BJ (cell line): ENCODE data around the gene GBX1. TPM values are rescaled to one million over a fixed set of nuclear protein-coding genes. Genes with fewer than 3 reads are reported as not detected.

Experiments used
- CTCF ChIA-PET: fragments of 350-600 bp; formaldehyde crosslinking; extraction: SDS; loops from one replicate; lab custom pipeline; 2021; ENCODE audit warnings: antibody characterized with exemption, inconsistent platforms; lab: Yijun Ruan, JAX
- POLR2A ChIA-PET: fragments of 300-600 bp; sonication (Branson Sonifier 250); formaldehyde crosslinking; extraction: SDS; loops from one replicate; lab custom pipeline; 2021; ENCODE audit warnings: antibody characterized with exemption; lab: Charles Lee
- DNase-seq: peaks from one replicate; pipeline ENCODE4 v3.0.0-alpha.2; 2011; ENCODE audit warnings: low read depth
- H3K27me3 ChIP-seq: 2 replicates; pipeline ENCODE4 v1.6.0; 2011; ENCODE audit warnings: low read length; ENCODE audit not compliant: control insufficient read depth, insufficient read depth
- H3K36me3 ChIP-seq: 2 replicates; pipeline ENCODE4 v1.5.1; 2011; ENCODE audit warnings: low read length; ENCODE audit not compliant: control insufficient read depth, insufficient read depth
- H3K4me3 ChIP-seq: 2 replicates; pipeline ENCODE4 v1.5.1; 2011; ENCODE audit warnings: low read depth, mild to moderate bottlenecking, control low read depth, low read length
- polyA plus RNA-seq: library from polyadenylated mRNA; depleted of rRNA; stranded (reverse); fragments of >200 nt; gene quantifications from 2 replicates; pipeline ENCODE4 v1.2.3, GENCODE V29; 2011
- TF ChIP-seq, protein P1 (sequence below): IDR thresholded peaks from 2 replicates; pipeline ENCODE4 v1.5.1; 2011; ENCODE audit warnings: low read depth, mild to moderate bottlenecking, control low read depth, inconsistent platforms, low read length, moderate library complexity; ENCODE audit not compliant: insufficient read depth

Gene GBX1
- polyA plus RNA-seq, 1 experiment: not detected

DNA sequence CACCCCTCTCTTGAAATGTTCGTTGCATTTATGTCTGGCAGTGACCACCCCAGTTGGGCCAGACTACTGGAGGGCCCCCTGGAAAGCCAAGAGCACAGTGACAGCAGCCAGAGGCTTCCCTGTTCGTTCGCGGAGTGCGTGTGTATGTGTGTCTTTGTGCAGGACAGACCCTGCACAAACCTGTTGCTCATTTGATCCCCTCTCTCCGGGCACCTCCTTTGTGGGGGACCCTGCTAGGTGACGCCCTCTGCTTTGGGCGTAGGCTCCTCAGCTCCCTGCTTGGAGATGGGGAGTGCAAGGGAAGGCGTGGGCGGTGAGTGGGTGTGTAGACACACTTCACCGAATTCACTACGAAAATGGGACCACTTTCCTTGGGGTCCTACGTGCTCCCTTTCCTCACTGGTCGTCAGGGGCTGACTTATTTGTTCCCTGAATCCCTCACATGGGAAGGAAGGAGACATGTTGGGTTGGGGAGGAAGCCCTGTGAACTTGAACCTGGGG is 42.5 kb downstream of the GBX1 start:
- peaks cover 45% of the 10 kb centered on the region for H3K36me3 ChIP-seq
- TF ChIP-seq, protein P1, sequence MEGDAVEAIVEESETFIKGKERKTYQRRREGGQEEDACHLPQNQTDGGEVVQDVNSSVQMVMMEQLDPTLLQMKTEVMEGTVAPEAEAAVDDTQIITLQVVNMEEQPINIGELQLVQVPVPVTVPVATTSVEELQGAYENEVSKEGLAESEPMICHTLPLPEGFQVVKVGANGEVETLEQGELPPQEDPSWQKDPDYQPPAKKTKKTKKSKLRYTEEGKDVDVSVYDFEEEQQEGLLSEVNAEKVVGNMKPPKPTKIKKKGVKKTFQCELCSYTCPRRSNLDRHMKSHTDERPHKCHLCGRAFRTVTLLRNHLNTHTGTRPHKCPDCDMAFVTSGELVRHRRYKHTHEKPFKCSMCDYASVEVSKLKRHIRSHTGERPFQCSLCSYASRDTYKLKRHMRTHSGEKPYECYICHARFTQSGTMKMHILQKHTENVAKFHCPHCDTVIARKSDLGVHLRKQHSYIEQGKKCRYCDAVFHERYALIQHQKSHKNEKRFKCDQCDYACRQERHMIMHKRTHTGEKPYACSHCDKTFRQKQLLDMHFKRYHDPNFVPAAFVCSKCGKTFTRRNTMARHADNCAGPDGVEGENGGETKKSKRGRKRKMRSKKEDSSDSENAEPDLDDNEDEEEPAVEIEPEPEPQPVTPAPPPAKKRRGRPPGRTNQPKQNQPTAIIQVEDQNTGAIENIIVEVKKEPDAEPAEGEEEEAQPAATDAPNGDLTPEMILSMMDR: no peak
- H3K4me3 ChIP-seq: no peak overlapping the region
- ChIA-PET POLR2A (no interaction called here), CTCF (interaction anchor here (0.6 to 4.4 kb wide), 17 partner anchors 11 to 180 kb away, joined by 3 to 36 read pairs (median 7); partner anchors contain the start of gene TMUB1)
- no peaks in the 10 kb centered on the region for H3K27me3 ChIP-seq
- DNase-seq: no peak

DNA sequence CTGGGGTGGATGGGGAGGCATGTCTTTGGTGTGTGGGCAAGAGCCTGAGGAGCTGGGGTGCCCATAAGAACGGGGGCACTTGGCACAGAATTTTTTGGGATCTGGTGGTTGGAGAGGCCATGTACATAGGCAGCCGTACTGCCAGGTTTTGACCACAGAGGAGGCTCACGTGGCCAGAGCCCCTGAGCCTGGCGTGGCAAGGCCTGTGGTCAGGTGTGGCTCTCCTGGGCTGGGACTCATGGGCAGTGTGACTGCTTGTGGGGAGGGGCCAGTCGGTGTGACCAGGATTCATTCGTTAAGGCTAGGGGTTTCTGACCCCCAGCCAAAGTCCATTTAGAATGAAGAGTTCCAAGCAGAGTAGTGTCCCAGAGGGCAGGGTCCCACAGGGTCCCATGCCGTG is 43.0 kb downstream of the GBX1 start:
- ChIA-PET POLR2A (no interaction called here), CTCF (interaction anchor here (0.6 to 4.4 kb wide), 27 partner anchors 11 to 788 kb away, joined by 3 to 36 read pairs (median 5); partner anchors contain the start of gene TMUB1)
- Histone ChIP-seq H3K4me3 (no peak overlapping the region), H3K27me3 (no peaks in the 10 kb centered on the region), H3K36me3 (peaks cover 48% of the 10 kb centered on the region)
- DNase-seq: no peak
- TF ChIP-seq, protein P1: no peak

DNA sequence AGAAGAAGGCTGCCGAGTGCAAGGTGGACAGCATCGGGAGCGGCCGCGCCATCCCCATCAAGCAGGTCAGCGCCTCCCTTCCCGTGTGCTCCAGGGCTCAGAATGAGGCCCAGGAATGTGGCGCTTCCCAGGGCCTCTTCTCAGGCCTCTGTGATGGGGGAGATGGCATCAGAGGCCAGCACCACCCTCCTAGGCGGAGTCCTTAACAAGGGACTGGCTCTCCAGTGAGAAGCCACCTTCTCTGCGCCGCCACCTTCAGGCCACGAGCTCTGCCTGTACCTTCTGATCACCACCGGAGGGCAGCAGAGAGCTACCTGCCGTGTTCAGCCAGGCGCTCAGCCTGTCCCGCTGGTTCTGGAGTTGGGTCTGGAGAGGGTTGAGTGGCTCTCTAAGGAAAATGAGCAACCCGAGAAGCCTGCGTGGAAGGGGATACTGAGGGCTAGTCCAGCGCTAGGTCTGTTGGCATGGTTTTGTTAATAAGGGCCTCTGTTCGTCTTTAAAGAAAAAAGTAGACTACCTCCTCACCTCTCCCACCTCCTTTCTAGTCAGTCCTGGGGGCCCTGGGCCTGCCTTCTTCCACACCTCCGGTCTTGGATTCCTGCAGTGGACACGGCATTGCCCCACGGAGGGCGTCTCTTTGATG is 43.6 kb downstream of the GBX1 start:
- CTCF ChIA-PET: interaction anchor here (0.6 to 4.4 kb wide), 34 partner anchors 10 to 787 kb away, joined by 3 to 36 read pairs (median 4); partner anchors contain the start of gene TMUB1
- POLR2A ChIA-PET: no interaction called here
- H3K27me3 ChIP-seq: no peaks in the 10 kb centered on the region
- peaks cover 48% of the 10 kb centered on the region for H3K36me3 ChIP-seq
- TF ChIP-seq, protein P1: peak; percentile 99
- DNase-seq: no peak
- H3K4me3 ChIP-seq: no peak overlapping the region

DNA sequence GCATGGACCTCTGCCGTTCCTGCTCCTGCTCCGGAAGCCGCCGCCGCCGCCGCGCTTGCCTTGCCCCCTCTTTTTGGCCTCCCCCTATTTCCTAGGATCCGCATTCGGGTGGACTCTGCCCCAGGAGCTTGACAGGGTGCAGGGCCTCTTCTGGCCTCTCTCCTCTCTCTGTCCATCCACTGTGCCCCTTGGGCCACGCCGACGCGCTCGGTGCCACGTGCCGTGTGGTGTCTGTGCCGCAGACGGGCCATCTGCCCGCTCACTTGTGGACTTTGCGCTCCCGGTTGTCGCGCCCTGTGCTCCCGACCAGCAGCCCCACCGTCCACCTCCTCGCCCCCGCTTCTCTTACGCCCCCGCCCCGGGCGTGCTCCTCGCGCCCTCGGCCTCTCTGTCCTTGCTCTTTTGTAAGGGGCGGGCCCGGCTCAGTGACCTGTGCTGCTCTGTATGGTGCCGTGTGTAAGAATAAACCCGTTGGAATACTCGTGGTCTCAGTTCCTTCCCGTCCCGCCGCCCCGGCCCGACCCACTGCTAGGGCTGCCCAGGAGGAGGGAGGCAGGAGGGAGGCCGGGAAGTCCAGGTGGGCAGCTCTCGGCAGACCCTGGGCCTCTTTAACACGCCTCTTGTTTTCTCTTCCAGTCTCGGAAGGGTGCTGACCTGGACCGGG is 44.2 kb downstream of the GBX1 start:
- POLR2A ChIA-PET: no interaction called here
- peaks cover 50% of the 10 kb centered on the region for H3K36me3 ChIP-seq
- H3K27me3 ChIP-seq: no peaks in the 10 kb centered on the region
- DNase-seq: no peak
- CTCF ChIA-PET: interaction anchor here (0.6 to 4.4 kb wide), 26 partner anchors 9 to 182 kb away, joined by 3 to 36 read pairs (median 5); no protein-coding TSS in a partner anchor
- TF ChIP-seq, protein P1: no peak
- no peak overlapping the region for H3K4me3 ChIP-seq

DNA sequence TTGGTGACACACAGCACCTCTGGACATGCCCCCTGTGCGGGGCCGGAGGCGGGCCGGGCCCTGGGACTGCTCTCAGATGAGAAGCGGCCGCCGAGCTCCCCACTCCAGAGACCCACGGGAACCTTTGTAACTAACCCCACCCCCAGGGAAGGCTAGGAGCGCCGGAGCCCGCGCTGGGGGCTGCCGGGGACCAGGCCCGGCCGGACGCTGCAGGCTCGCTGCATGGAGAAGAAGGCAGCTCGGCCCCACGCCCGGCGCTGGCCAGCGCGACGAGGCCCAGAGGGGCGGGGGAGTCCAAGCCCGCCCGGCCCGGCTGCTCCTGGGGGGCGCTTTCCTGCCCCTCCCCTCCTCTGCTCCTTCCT is 44.7 kb downstream of the GBX1 start:
- H3K4me3 ChIP-seq: no peak overlapping the region
- DNase-seq: no peak
- TF ChIP-seq, protein P1: no peak
- ChIA-PET POLR2A (no interaction called here), CTCF (interaction anchor here (1.4 to 4.4 kb wide), 4 partner anchors 9 to 182 kb away, joined by 4 to 36 read pairs (median 16); no protein-coding TSS in a partner anchor)
- H3K27me3 ChIP-seq: no peaks in the 10 kb centered on the region
- H3K36me3 ChIP-seq: peaks cover 50% of the 10 kb centered on the region
